GM12873 (cell line): ENCODE results near the gene SDE2.

Source experiments
- CTCF ChIP-seq: IDR thresholded peaks from 2 replicates; pipeline ENCODE4 v1.5.1; 2012; ENCODE audit warnings: low read depth, mild to moderate bottlenecking, moderate library complexity, low read length, control low read depth; ENCODE audit not compliant: insufficient read depth; ENCODE audit errors: missing control alignments

SDE2 gene

GRCh38 chr1:226006686-226007085, 7.5 kb upstream of the SDE2 start:
- no peak for TF ChIP-seq CTCF

- no peak for TF ChIP-seq CTCF
Measured at GRCh38 chr1:226004396-226004795, 5.3 kb upstream of the SDE2 start.

- no peak for TF ChIP-seq CTCF
Measured at GRCh38 chr1:226003502-226004170, 4.5 kb upstream of the SDE2 start.

- TF ChIP-seq CTCF, result no peak
Measured at GRCh38 chr1:226002667-226003501, 3.7 kb upstream of the SDE2 start.

GRCh38 chr1:226001963-226002666, 3.0 kb upstream of the SDE2 start:
- TF ChIP-seq CTCF, result no peak

GRCh38 chr1:226001088-226001487, 1.9 kb upstream of the SDE2 start:
- TF ChIP-seq CTCF, result no peak

GRCh38 chr1:225999912-226000337, 782 bp upstream of the SDE2 start:
- TF ChIP-seq CTCF, result no peak
